ENCODE data around the gene ARSG.
"Not testable (repeated sequence)": the region's sequence is repeated elsewhere in the genome, so short reads cannot be mapped to it uniquely, and the experiment has no call there.

The ARSG gene

GRCh38 chr17:68290955-68291835 lies at the start of gene ARSG, which contains the start of gene SLC16A6:
TSS of gene ARSG (plus strand) at chr17:68291495. CDS start at chr17:68307494, 15,999 bp downstream.
TSS of gene SLC16A6 (minus strand) at chr17:68291127. CDS start at chr17:68278320, 12,807 bp downstream.
- DNase-seq, result peak; percentile 79

GRCh38 chr17:68246271-68247028 lies 44.8 kb upstream of the ARSG start:
- DNase-seq, result no peak

- DNase-seq, result peak; percentile 96
Measured at GRCh38 chr17:68247445-68248198, 43.7 kb upstream of the ARSG start, which contains the start of gene AMZ2. TSS of gene AMZ2 (plus strand) at chr17:68248043. CDS start at chr17:68250188, 2,145 bp downstream.

GRCh38 chr17:68248199-68248825 lies 43.0 kb upstream of the ARSG start:
- peak; percentile 49 for DNase-seq

- DNase-seq, result peak; percentile 47
Measured at GRCh38 chr17:68248891-68249290, 42.4 kb upstream of the ARSG start.

- peak; percentile 78 for DNase-seq
Measured at GRCh38 chr17:68249354-68249765, 41.9 kb upstream of the ARSG start.

GRCh38 chr17:68253426-68253825 lies 37.9 kb upstream of the ARSG start:
- DNase-seq, result not testable (repeated sequence)

GRCh38 chr17:68255151-68255550 lies 36.1 kb upstream of the ARSG start:
- DNase-seq, result no peak

GRCh38 chr17:68255731-68256538 lies 35.4 kb upstream of the ARSG start:
- peak; percentile 94 for DNase-seq

- not testable (repeated sequence) for DNase-seq
Measured at GRCh38 chr17:68256701-68257100, 34.6 kb upstream of the ARSG start.

GRCh38 chr17:68257934-68258333 lies 33.4 kb upstream of the ARSG start:
- no peak for DNase-seq

- peak; percentile 68 for DNase-seq
Measured at GRCh38 chr17:68258890-68259647, 32.2 kb upstream of the ARSG start.

- DNase-seq, result not testable (repeated sequence)
Measured at GRCh38 chr17:68259648-68259951, 31.7 kb upstream of the ARSG start.

GRCh38 chr17:68260051-68260762 lies 31.1 kb upstream of the ARSG start:
- DNase-seq, result no peak

GRCh38 chr17:68262467-68262866 lies 28.8 kb upstream of the ARSG start:
- DNase-seq, result not testable (repeated sequence)

- DNase-seq, result peak; percentile 60
Measured at GRCh38 chr17:68263101-68263681, 28.1 kb upstream of the ARSG start.

- not testable (repeated sequence) for DNase-seq
Measured at GRCh38 chr17:68265833-68266232, 25.5 kb upstream of the ARSG start.

- DNase-seq, result no peak
Measured at GRCh38 chr17:68273722-68274121, 17.6 kb upstream of the ARSG start.

GRCh38 chr17:68276339-68276738 lies 15.0 kb upstream of the ARSG start:
- not testable (repeated sequence) for DNase-seq

GRCh38 chr17:68277807-68278206 lies 13.5 kb upstream of the ARSG start:
- DNase-seq, result no peak
